Testis (tissue), 3 donors: Measurements from ENCODE around the gene SCGB1D4. TPM values are rescaled to one million over a fixed set of nuclear protein-coding genes. Genes with fewer than 3 reads are reported as not detected.
"Not testable (repeated sequence)": the region's sequence is repeated elsewhere in the genome, so short reads cannot be mapped to it uniquely, and the experiment has no call there.

Experiments used
- DNase-seq: peaks from one replicate; pipeline ENCODE4 v3.0.0-alpha.2; 2019
- H3K27ac ChIP-seq, 2 donors: fragments of 200-600 bp; sonication (generic); one replicate each; pipeline ENCODE4 v1.5.1; 2019
- H3K27me3 ChIP-seq: fragments of 200-600 bp; sonication (generic); one replicate; pipeline ENCODE4 v1.5.1; 2019
- H3K36me3 ChIP-seq: fragments of 200-600 bp; sonication (generic); one replicate; pipeline ENCODE4 v1.5.1; 2017; ENCODE audit warnings: low read depth; ENCODE audit errors: missing control alignments
- H3K4me1 ChIP-seq: fragments of 200-600 bp; sonication (generic); one replicate; pipeline ENCODE4 v1.5.1; 2019
- H3K4me3 ChIP-seq, 2 donors: fragments of 200-600 bp; sonication (generic); one replicate each; pipeline ENCODE4 v1.5.1; 2017 to 2019
- H3K9me3 ChIP-seq: fragments of 200-600 bp; sonication (generic); one replicate; pipeline ENCODE4 v1.5.1; 2017
- POLR2A ChIP-seq: fragments of 450-650 bp; IDR thresholded peaks from one replicate; pipeline ENCODE4 v1.6.1; 2017; ENCODE audit warnings: antibody characterized with exemption, mild to moderate bottlenecking, moderate library complexity
- WGBS, 2 donors: methylation state at CpG; one replicate each; pipeline ENCODE4 v1.1.5; 2018; 5-methylcytosine and 5-hydroxymethylcytosine counted together
- intact Hi-C: fragments of 100-400 bp; cut with DNase I; formaldehyde crosslinking; loops from one replicate; pipeline ENCODE4 v1.15.1; 2023; ENCODE audit warnings: low total_unique reads
- polyA plus RNA-seq: library from polyadenylated mRNA; stranded (reverse); fragments of 350-450 nt; fragmentation: Illumina TruSeq; extraction: RNeasy Lipid Tissue Mini Kit (QIAGEN cat#74804); gene quantifications from one replicate; pipeline ENCODE4 v1.2.3, GENCODE V29; 2014; ENCODE audit warnings: low read depth, low replicate concordance; ENCODE audit not compliant: insufficient read depth
- total RNA-seq, 2 donors: library from RNA; depleted of rRNA; stranded (reverse); fragments of >200 nt; gene quantifications; one replicate each; pipeline ENCODE4 v1.2.3, GENCODE V29; 2016
- TF ChIP-seq, protein P1 (sequence below), 3 experiments: fragments of 450-650 bp in 2 of 3; fragments of 200-600 bp in 1 of 3; sonication (generic) in 1 of 3; IDR thresholded peaks; one replicate each; pipeline ENCODE4 v1.5.1; 2016 to 2019; ENCODE audit warnings: antibody characterized with exemption in 3 of 3, mild to moderate bottlenecking in 2 of 3, moderate library complexity in 1 of 3

Gene SCGB1D4
- total and polyA plus RNA-seq, 3 donors from 2014 or later = 1.4 to 48.9 TPM; not detected in 1

DNA sequence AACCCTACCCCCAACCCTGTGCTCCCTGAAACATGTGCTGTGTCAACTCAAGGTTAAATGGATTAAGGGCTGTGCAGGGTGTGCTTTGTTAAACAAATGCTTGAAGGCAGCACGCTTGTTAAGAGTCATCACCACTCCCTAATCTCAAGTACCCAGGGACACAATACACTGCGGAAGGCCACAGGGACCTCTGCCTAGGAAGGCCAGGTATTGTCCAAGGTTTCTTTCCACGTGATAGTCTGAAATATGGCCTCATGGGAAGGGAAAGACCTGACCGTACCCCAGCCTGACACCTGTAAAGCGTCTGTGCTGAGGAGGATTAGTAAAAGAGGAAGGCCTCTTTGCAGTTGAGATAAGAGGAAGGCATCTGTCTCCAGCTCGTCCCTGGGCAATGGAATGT, 27.8 kb upstream of the SCGB1D4 start:
- DNase-seq, intact Hi-C loops, H3K4me1 ChIP-seq, H3K36me3 ChIP-seq, H3K27ac ChIP-seq, H3K9me3 ChIP-seq, H3K27me3 ChIP-seq, H3K4me3 ChIP-seq: not testable (repeated sequence)
- 41 to 51% methylated on average over 6 of the region's 6 CpGs for WGBS, 2 donors

DNA sequence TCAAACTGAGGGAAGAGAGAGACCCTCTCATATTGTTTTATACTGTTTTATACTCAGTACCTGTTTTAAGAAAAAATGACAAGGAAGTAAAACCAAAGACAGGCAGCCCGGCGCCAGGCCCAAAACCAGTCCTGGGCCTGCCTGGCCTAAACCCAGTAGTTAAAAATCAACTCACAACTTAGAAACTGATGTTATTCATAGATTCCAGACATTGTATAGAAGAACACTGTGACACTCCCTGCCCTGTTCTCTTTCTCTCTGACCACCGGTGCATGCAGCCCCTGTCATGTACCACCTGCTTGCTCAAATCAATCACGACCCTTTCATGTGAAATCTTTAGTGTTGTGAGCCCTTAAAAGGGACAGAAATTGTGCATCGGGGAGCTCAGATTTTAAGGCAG, 26.9 kb upstream of the SCGB1D4 start:
- DNase-seq, H3K4me1 ChIP-seq, H3K27ac ChIP-seq, H3K4me3 ChIP-seq, H3K9me3 ChIP-seq, intact Hi-C loops, H3K36me3 ChIP-seq, H3K27me3 ChIP-seq: not testable (repeated sequence)
- 66 to 77% methylated on average over 5 of the region's 5 CpGs for WGBS, 2 donors

DNA sequence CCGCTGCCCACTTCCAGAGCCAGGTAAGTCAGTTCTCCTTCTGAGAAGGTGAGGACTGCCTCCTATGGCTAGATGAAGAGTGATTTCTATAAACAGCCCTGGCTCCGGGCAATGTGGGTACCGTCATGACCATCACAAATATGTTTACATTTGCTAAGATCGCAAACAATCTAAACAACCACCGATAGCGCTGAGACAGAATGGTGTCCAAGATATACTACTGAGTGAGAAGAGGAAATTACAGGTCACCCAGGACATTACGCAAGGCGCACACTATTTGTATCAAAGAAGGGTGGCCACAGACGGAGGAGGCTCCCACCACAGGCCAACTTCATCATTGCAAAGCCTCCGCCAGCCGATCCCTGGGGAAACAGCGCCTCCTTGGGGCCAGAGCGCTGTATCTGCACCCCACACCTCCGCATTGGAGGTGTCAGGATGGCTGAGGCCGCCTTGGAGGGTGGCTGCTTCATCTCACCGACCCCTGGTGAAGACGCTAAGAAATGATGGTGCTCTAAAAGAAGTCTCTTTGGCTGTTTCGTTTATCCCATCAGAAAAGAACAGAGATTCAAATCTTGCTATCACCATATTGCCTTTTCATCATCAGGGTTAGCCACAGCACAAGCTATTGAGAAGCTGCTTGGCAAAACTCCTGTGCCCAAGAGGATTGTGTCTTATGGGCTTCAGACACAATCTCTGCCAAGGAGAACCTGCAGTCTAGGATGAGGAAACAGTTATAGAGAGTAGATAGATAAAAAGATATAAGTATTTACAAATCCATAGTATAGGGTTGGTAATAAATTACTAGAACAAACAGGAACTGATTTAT, 26.1 kb upstream of the SCGB1D4 start:
- Histone ChIP-seq H3K36me3 (no peaks in the 10 kb centered on the region), H3K4me3 (no peak overlapping the region), H3K27me3 (no peaks in the 10 kb centered on the region), H3K9me3 (no peaks in the 10 kb centered on the region), H3K4me1 (no peaks in the 10 kb centered on the region), H3K27ac (no peak overlapping the region)
- DNase-seq = peak; percentile 71
- WGBS, 2 donors = 43 to 44% methylated on average over 18 of the region's 18 CpGs
- intact Hi-C loops = no loop called here
- TF ChIP-seq, protein P1, sequence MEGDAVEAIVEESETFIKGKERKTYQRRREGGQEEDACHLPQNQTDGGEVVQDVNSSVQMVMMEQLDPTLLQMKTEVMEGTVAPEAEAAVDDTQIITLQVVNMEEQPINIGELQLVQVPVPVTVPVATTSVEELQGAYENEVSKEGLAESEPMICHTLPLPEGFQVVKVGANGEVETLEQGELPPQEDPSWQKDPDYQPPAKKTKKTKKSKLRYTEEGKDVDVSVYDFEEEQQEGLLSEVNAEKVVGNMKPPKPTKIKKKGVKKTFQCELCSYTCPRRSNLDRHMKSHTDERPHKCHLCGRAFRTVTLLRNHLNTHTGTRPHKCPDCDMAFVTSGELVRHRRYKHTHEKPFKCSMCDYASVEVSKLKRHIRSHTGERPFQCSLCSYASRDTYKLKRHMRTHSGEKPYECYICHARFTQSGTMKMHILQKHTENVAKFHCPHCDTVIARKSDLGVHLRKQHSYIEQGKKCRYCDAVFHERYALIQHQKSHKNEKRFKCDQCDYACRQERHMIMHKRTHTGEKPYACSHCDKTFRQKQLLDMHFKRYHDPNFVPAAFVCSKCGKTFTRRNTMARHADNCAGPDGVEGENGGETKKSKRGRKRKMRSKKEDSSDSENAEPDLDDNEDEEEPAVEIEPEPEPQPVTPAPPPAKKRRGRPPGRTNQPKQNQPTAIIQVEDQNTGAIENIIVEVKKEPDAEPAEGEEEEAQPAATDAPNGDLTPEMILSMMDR (IDR thresholded peaks at IDR 0.05) = peak; percentile 45 to 66 (median 50)
- no peak for TF ChIP-seq POLR2A

DNA sequence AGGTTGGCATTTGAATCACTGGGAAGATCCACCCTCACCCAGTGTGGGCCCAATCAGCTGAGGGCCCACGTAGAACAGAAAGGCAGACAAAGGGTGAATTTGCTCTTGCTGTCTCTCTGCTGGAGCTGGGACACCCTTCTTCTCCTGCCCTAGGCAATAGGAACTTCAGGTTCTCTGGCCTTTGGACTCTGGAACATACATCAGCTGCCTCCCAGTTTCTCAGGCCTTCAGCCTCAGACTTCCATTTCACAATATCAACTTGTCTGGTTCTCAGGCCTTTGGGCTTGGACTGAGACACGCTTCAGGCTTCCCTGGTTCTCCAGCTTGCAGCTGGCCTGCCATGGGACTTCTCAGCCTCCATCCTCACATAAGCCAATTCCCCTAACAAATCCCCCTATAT, 23.6 kb upstream of the SCGB1D4 start:
- intact Hi-C loops = no loop called here
- 85 to 89% methylated on average over 2 of the region's 2 CpGs for WGBS, 2 donors

DNA sequence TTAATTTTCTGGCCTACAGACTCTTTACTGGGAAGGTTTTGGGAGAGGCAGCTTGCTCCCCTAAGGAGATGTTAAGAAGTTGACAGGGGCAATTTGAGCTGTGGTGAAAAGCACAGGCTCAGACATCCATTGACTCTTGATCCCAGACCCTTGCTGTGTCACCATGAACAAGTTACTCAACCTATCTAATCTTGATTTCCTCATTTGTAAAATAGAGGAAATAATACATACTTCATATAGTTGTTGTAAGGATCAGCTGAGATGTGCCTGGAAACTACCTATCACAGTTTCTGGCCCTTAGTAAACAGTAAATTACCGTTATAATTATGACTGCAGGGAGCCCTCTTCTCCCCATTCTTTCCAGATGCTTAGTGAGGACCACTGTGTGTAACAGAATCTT, 16.6 kb upstream of the SCGB1D4 start:
- no peaks in the 10 kb centered on the region for H3K9me3 ChIP-seq
- H3K36me3 ChIP-seq = no peaks in the 10 kb centered on the region
- WGBS, 2 donors = 92 to 96% methylated on average over 1 of the region's 1 CpG
- H3K27me3 ChIP-seq = no peaks in the 10 kb centered on the region
- TF ChIP-seq, protein P1 (IDR thresholded peaks at IDR 0.05) = no peak
- no peak for TF ChIP-seq POLR2A
- H3K4me3 ChIP-seq = no peak overlapping the region
- H3K4me1 ChIP-seq = no peaks in the 10 kb centered on the region
- DNase-seq = no peak
- no peak overlapping the region for H3K27ac ChIP-seq
- intact Hi-C loops = no loop called here

More for the DNA sequence above, 23.6 kb upstream of the SCGB1D4 start:
- no peak for DNase-seq
- no peaks in the 10 kb centered on the region for H3K36me3 ChIP-seq
- no peaks in the 10 kb centered on the region for H3K9me3 ChIP-seq
- H3K27me3 ChIP-seq = no peaks in the 10 kb centered on the region
- no peak overlapping the region for H3K4me3 ChIP-seq
- no peak overlapping the region for H3K27ac ChIP-seq
- TF ChIP-seq POLR2A = no peak
- TF ChIP-seq, protein P1 (IDR thresholded peaks at IDR 0.05) = no peak
- H3K4me1 ChIP-seq = no peaks in the 10 kb centered on the region

DNA sequence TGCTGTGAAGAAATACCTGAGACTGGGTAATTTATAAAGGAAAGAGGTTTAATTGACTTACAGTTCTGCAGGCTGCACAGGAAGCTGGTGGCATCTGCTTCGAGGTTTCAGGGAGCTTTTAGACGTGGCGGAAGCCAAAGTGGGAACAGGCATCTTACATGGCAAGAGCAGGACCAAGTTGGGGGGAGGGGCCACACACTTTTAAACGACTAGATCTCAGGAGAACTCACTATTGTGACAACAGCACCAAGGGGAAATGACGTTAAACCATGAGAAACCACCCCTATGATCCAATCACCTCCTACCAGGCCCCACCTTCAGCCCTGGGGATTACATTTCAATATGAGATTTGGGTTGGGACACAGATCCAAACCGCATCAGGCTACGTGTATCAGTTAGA, 11.1 kb upstream of the SCGB1D4 start:
- no peaks in the 10 kb centered on the region for H3K4me1 ChIP-seq
- no peak overlapping the region for H3K27ac ChIP-seq
- no peaks in the 10 kb centered on the region for H3K36me3 ChIP-seq
- TF ChIP-seq, protein P1 (IDR thresholded peaks at IDR 0.05) = no peak
- TF ChIP-seq POLR2A = no peak
- no peak for DNase-seq
- 65 to 68% methylated on average over 7 of the region's 7 CpGs for WGBS, 2 donors
- H3K27me3 ChIP-seq = no peaks in the 10 kb centered on the region
- H3K4me3 ChIP-seq = no peak overlapping the region
- intact Hi-C loops = loop anchor here (5.0 kb wide), 1 partner anchor 138 kb away; no protein-coding TSS in a partner anchor
- no peaks in the 10 kb centered on the region for H3K9me3 ChIP-seq
